Stimulated activated CD8-positive, alpha-beta memory T cell treated with anti-CD3 and anti-CD28 coated beads, Interleukin-4, amount 100 ng/mL, for 48 hours (primary cell): ENCODE data around the gene VSIR.

ENCODE experiments used
- DNase-seq: peaks from one replicate; pipeline ENCODE4 v3.0.0-alpha.2; 2020

The VSIR gene

GRCh38 chr10:71727105-71727737 is 46.1 kb downstream of the VSIR start:
- DNase-seq = peak; percentile 69

- peak; percentile 78 for DNase-seq
Measured at GRCh38 chr10:71726580-71727104, 46.7 kb downstream of the VSIR start.

GRCh38 chr10:71725998-71726579 is 47.2 kb downstream of the VSIR start:
- DNase-seq = peak; percentile 89

GRCh38 chr10:71725249-71725648 is 48.1 kb downstream of the VSIR start:
- DNase-seq = no peak

GRCh38 chr10:71724539-71724938 is 48.8 kb downstream of the VSIR start:
- DNase-seq = no peak

- no peak for DNase-seq
Measured at GRCh38 chr10:71723311-71723710, 50.0 kb downstream of the VSIR start.

GRCh38 chr10:71722849-71723248 is 50.5 kb downstream of the VSIR start:
- no peak for DNase-seq

- DNase-seq = no peak
Measured at GRCh38 chr10:71721313-71721712, 52.0 kb downstream of the VSIR start.

GRCh38 chr10:71720288-71720687 is 53.0 kb downstream of the VSIR start:
- DNase-seq = no peak

GRCh38 chr10:71719464-71720201 is 53.7 kb downstream of the VSIR start, which contains the start of gene C10orf105:
TSS of gene C10orf105 (minus strand) at chr10:71719778. CDS start at chr10:71716337, 3,441 bp downstream.
- no peak for DNase-seq

GRCh38 chr10:71719042-71719441 is 54.3 kb downstream of the VSIR start:
- DNase-seq = no peak

GRCh38 chr10:71718165-71718698 is 55.1 kb downstream of the VSIR start:
- no peak for DNase-seq

- DNase-seq = no peak
Measured at GRCh38 chr10:71717551-71717951, 55.8 kb downstream of the VSIR start.

GRCh38 chr10:71717056-71717455 is 56.3 kb downstream of the VSIR start:
- DNase-seq = no peak

- no peak for DNase-seq
Measured at GRCh38 chr10:71716426-71716825, 56.9 kb downstream of the VSIR start.

- DNase-seq = no peak
Measured at GRCh38 chr10:71715860-71716259, 57.5 kb downstream of the VSIR start.

- no peak for DNase-seq
Measured at GRCh38 chr10:71715026-71715425, 58.3 kb downstream of the VSIR start.

- DNase-seq = no peak
Measured at GRCh38 chr10:71714592-71714991, 58.7 kb downstream of the VSIR start.

GRCh38 chr10:71714031-71714410 is 59.3 kb downstream of the VSIR start:
- DNase-seq = no peak

- peak; percentile 68 for DNase-seq
Measured at GRCh38 chr10:71713135-71714030, 59.9 kb downstream of the VSIR start.

- DNase-seq = peak; percentile 50
Measured at GRCh38 chr10:71712572-71713134, 60.7 kb downstream of the VSIR start.

- DNase-seq = no peak
Measured at GRCh38 chr10:71712170-71712569, 61.1 kb downstream of the VSIR start.
